NCI-H510A (cell line): ENCODE data around the gene SND1.

ENCODE experiments used
- DNase-seq: peaks from one replicate; lab custom pipeline; 2025; lab: John Stamatoyannopoulos, UW

SND1 gene

GRCh38 chr7:127995881-127996215 lies 343.9 kb downstream of the SND1 start:
- no peak for DNase-seq

GRCh38 chr7:127996253-127997071 lies 344.5 kb downstream of the SND1 start:
- no peak for DNase-seq

DNA sequence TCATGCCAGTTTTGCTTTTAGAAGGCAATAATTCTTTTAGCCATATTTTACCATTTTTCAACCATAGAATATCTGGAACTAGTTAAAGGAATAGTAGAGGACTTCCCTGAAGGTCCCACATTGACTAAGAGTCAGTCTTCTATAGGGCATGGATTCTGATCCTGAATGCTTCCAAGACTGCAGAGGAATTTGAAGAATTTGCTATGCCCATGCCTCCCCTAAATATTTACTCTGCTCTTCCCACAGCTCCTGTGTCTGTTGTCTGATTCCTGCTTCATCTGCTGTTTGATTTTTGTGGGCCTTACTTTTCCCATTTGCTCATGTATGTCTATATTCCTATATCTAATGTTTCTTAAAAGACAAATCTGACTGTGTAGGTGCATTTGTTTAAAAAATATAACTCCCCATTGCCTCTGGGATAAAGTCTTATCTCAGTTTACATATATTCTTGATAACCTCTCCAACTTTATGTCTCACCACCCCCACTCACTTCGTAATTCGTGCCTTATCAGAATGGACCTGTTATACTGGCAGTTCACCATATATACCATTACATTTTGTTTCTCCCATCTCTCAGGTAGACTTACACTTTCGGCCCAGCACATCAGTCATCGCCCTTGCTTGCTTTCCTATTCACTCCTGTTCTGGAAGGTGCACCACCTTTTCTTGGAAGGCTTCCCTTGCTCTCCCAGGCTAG lies 345.4 kb downstream of the SND1 start:
- no peak for DNase-seq

DNA sequence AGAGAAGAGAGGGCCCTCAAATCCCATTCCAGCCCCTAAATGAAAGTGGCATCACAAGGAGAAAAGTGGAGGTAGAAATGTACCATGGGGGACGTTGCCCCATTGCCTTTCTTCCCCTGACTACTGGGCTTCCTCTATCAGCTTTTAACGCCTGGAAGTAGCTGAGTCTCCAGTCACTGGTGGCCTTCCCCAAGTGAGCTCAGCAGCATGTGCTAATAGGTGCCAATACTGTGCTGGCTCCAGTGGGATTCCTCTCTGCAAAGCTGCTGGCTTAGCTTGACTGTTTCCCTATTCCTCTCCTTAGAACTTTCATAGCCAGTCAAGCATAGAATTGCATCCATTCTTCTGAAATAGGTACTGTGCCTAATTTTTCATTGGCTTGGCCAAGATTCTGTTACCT lies 346.7 kb downstream of the SND1 start:
- DNase-seq: no peak

- DNase-seq: no peak
Measured at GRCh38 chr7:128000048-128000447, 348.1 kb downstream of the SND1 start.

DNA sequence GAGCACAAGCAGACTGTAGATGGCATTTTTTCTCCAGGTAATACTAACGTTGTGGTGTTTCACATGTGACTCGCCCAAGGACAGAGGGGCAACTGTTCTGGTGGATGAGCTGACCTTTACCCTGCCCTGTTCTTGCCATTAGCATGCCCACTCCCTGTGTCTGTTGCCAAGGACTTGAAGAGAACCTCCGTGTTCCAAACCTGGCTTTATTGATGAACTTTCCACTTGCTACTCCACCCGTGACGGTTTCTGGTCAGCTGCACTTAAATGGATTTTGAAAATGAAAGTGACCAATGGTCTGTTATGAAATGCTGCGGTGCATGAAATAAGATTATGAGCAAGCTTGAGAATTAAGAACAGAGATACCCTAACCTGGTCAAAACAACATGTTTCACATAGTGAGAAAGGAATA lies 348.9 kb downstream of the SND1 start:
- no peak for DNase-seq

GRCh38 chr7:128003167-128003566 lies 351.2 kb downstream of the SND1 start:
- DNase-seq: no peak

DNA sequence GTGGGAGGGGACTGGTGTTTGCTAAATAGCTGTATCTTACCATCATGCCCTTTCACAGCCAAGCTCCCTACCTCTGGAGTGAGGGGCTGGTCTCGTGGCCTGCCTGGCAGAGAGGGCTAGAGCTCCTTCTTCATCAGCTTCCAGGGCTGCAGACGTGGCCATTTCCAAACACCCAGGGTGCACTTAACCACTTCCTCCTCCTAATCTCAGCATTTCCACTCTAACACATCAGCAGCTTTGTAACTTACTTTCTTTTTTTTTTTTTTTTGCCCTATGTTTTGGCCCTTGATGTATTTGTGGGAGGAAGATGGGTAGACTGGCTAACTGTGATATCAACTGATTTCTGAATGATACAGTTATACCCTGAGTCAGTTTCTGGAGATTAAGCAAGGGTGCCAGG lies 351.8 kb downstream of the SND1 start:
- no peak for DNase-seq

DNA sequence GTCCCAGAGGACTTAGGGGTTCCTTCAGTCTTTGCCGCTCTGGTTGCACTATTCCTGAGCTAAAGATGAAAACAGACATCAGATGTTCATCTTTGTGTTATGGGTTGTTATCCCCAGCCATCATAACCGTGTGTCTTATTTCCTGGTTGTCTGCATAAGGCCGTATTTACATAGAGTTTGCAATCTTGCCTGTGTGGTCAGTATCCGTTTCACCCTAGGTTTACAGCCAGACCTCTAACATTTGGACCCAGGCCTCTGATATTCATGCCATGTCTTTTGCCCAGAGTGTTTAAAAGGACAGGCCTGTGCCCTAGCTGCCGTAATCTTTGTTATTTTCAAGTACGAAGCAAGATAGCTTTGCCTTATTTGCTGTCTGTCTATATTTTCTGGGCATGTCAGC lies 352.6 kb downstream of the SND1 start:
- DNase-seq: no peak

GRCh38 chr7:128005117-128005516 lies 353.1 kb downstream of the SND1 start:
- peak; percentile 50 for DNase-seq

GRCh38 chr7:128005759-128006159 lies 353.8 kb downstream of the SND1 start:
- no peak for DNase-seq

DNA sequence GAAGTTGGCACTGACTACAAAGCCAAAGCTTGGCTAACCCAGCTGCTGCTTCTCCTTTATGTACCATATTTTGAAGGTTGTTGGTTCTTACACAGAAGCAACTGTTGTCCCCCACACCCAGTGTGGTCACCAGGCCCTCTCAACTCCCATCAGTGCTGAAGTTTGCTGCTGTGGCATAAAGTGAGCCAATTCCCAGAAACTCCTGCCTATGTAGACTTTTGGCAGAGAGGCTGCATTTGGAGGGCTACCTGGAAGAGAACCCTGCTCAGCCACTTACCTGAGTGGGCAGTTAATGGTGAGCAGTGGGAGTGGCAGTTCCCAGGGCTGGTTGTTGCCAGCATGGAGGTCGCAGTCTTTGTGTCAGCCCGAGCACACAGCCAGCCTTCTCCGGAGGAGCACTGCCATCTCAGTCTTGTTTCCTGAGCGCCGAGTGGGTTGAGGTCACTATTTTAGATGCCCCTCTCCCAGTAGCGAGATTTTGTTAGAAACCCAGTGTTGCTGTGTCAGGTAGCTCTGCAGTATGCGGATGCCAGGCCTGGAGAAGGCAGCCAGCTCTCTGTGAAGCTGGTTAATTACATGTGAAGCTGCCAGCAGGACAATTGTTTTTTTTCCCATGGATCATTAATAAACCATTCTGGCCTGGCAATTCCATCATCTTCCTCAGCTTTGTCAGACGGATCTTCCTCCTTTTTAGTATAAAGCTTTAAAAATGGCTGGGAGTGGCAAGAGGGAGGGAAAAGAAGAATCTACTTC lies 354.7 kb downstream of the SND1 start:
- DNase-seq: no peak

DNA sequence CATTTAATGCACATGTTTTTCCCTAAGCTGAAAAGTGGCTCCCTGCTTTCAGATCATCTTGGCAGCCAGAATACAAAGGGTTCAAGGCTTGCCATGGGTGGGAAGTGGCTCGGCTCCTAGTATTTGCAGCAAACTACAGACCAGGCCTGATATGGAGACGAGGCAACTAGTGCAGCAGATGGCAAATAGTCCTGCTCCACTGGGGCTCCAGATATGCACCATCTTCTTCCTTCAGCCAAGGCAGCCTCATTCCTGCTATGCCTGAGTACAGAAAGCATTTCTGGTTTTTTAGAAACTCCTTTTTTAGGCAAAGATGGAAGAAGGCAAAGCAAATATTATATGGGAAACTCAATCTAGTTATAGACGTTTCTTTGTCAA lies 355.3 kb downstream of the SND1 start:
- DNase-seq: no peak

GRCh38 chr7:128008141-128008540 lies 356.1 kb downstream of the SND1 start:
- no peak for DNase-seq

GRCh38 chr7:128008744-128009143 lies 356.8 kb downstream of the SND1 start:
- no peak for DNase-seq

DNA sequence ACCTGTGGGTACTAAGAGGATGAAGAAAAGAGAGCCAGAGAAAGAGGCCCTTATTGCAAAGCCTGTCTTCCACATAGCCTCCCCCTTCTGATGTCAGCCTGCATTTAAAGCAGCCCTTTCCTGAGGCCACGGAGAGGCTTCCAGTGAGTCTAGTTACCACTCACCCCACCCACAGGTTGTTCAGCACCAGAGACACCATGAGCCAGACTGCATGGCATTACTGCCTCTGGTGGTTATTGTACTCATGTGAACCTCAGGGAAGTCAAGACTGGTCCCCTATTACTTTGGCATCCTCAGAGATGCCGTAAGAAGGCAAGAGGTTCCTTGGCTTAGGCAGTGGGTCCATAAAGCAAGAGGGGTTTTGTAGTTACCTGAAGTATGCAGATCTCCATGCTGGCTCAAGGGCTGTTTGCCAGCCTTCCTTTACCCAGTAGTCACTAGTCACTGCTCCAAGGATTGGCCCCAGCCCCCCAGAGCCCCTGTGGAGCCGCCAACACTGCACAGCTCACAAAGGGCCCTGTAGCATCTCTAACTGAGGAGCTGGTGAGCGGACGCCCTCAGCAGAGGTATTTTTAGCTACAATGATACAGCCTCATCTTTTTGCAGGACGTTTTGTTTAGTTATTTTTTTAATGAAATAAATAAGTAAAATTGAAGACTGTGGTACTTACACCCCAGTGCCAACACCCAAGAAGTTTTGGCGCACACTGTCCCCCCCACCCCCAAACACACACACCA lies 358.6 kb downstream of the SND1 start:
- no peak for DNase-seq

- DNase-seq: no peak
Measured at GRCh38 chr7:128011131-128011661, 359.2 kb downstream of the SND1 start.

DNA sequence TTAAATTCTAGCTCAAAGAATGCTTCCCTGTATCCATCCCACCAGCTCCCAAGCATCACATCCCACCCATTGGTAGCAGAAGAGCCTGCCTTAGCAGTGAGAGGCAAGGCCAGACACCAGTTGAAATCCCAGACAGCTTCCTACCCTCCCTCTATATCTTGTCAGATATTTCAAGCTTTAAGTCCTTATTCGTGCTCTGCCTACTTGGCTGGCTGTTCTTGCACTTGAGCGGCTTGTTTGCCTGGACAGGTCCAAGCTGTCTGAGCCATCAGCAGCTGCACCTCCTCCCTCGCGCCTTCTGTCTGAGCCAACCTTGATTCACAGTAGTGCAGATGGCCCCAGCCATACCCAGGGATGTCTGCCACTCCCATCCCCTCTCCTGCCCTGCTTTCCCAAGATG lies 362.8 kb downstream of the SND1 start:
- no peak for DNase-seq

GRCh38 chr7:128017460-128017859 lies 365.5 kb downstream of the SND1 start:
- no peak for DNase-seq

GRCh38 chr7:128017862-128018845 lies 366.2 kb downstream of the SND1 start:
- no peak for DNase-seq

DNA sequence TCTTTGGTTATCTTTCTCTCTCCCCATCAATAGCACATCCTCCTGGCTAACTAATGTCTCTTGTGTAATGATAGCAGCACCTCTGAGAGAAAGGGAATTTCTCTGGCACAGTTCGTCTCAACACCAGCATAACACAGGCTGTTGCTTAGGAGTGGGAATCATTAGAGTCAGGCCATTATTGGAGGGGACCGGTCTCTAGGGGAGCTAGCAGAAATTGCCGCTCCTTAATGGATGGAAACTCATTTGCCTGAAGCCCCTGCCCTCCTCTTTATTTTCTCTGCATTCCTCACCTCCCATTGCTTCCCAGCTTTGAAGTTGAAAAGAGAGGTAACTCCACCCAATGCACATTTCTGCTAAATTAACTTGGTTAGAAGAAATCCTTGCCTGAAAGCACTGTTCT lies 367.3 kb downstream of the SND1 start:
- no peak for DNase-seq
